ENCODE results near the gene GP1BA.

Gene GP1BA

DNA sequence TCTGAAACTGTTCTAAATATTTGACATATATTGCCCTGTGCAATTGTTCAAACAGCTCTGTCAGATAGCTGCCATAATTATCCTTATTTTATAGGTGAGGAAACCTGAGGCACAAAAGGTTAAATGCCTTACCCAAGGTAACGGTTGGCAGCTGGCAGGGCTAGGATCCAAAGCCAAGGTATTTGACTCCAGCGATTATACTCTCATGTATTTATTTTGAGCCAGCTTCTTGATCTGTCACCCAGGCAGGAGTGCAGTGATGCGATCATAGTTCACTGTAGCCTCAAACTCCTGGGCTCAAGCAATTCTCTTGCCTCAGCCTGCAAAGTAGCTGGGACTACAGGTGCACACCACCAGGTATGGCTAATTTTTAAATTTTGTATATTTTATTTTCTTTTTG lies 26.0 kb downstream of the GP1BA start:
- CTCF ChIA-PET, result interaction anchor here (0.8 kb wide), 1 partner anchor 49 kb away, joined by 3 read pairs; no protein-coding TSS in a partner anchor
- POLR2A ChIA-PET, result interaction anchor here (1.4 to 9.2 kb wide), 3 partner anchors 8 to 18 kb away, joined by 3 to 110 read pairs (median 12); partner anchors contain the start of genes PFN1, RNF167, SLC25A11 and SPAG7
- TF ChIP-seq FOXM1 (IDR thresholded peaks at IDR 0.05; ENCODE audit: borderline replicate concordance), result no peak
- no peak for DNase-seq (ENCODE audit: extremely low spot score)

DNA sequence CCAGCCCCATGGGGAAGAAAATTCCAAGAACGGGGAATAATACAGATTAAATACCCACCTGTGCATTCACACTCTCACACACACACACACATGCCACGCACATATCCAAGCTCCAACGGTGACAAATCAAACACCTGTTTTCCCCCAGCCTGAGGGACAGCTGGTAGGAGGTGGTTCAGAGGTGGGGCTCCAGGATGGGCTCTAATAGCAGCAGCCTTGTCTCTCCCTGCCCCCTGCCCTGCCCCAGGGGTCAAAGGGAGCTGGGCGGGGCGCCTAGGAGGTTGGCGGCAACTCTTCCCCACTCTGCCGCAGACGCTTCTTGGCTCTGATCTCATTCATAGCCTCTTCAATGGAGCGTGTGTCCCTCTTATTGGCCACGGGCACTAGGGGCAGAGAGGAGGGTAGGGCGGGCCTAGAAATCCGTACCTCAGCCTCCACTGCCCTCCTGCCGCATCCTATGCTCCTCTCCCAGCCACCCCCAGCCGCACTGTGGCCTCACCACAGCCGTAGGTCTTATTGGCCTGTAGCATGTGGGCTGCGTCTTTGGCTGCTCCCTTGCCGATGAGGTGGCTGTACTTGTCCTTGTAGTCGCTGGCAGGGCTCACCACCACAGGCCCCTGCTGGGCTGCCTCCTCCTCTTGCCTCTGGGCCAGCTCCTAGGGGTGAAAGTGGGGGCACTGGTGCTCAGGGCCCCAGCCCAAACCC lies 27.3 kb downstream of the GP1BA start:
- ChIA-PET CTCF (no interaction called here), POLR2A (interaction anchor here (0.7 kb wide), 1 partner anchor 19 kb away, joined by 3 read pairs; the partner anchor contains the start of genes RNF167 and SLC25A11)
- TF ChIP-seq SP1 (IDR thresholded peaks at IDR 0.05) (no peak), LEF1 (IDR thresholded peaks at IDR 0.05; ENCODE audit: borderline replicate concordance) (no peak), FOXK2 (IDR thresholded peaks at IDR 0.05) (no peak), ELF4 (IDR thresholded peaks at IDR 0.05) (no peak), FOXA1 (IDR thresholded peaks at IDR 0.05) (no peak), BHLHE40 (IDR thresholded peaks at IDR 0.05; ENCODE audit: borderline replicate concordance) (no peak), L3MBTL2 (conservative IDR thresholded peaks at IDR 0.05) (no peak), NFRKB (IDR thresholded peaks at IDR 0.05) (no peak), ARNT (IDR thresholded peaks at IDR 0.05) (no peak), ZNF384 (IDR thresholded peaks at IDR 0.05) (no peak), PKNOX1 (IDR thresholded peaks at IDR 0.05) (no peak), SUZ12 (IDR thresholded peaks at IDR 0.05) (no peak), FOXM1 (IDR thresholded peaks at IDR 0.05; ENCODE audit: borderline replicate concordance) (no peak), HDGF (IDR thresholded peaks at IDR 0.05; ENCODE audit: borderline replicate concordance) (no peak), CTBP1 (IDR thresholded peaks at IDR 0.05; ENCODE audit: borderline replicate concordance) (no peak), TARDBP (IDR thresholded peaks at IDR 0.05) (no peak)
- DNase-seq (ENCODE audit: extremely low spot score), result no peak

DNA sequence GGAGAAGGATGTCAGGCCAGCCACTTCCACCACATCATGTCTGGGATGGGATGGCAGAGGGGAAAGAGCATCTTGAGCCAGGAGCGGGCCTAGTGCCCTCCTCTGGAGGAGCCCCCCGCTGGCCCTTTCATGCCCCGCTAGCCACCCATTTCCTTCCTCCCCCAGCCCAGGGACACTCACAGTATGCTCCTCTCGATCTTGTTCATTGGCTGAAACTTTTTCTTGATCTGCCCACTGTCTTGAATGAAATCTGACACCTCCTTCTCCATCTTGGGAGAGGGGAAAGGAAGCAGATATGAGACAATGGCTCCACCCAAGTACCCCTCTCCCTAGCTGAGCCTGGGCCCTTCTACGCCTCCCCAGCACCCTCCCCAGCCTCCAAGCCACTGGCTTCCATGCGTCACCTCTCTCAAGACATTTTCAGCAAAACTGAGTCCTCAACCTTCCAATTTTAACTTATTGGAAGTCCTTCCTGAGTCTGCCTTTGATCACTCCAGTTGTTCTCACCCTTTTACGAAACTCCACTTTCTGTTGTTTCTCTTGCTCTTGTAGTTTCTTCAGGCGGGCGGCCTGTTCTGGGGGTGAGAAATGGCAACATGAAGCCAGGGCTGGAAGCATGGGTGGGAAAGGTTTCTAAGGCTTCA lies 28.3 kb downstream of the GP1BA start:
- DNase-seq (ENCODE audit: extremely low spot score), result no peak
- ChIA-PET CTCF (no interaction called here), POLR2A (no interaction called here)
- TF ChIP-seq FOXM1 (IDR thresholded peaks at IDR 0.05; ENCODE audit: borderline replicate concordance), result no peak
- TF ChIP-seq CTBP1 (IDR thresholded peaks at IDR 0.05; ENCODE audit: borderline replicate concordance), result no peak
- TF ChIP-seq LEF1 (IDR thresholded peaks at IDR 0.05; ENCODE audit: borderline replicate concordance), result no peak
- TF ChIP-seq L3MBTL2 (conservative IDR thresholded peaks at IDR 0.05), result no peak
- no peak for TF ChIP-seq BHLHE40 (IDR thresholded peaks at IDR 0.05; ENCODE audit: borderline replicate concordance)
- TF ChIP-seq SUZ12 (IDR thresholded peaks at IDR 0.05), result no peak
- no peak for TF ChIP-seq PKNOX1 (IDR thresholded peaks at IDR 0.05)

GRCh38 chr17:4965311-4965986 lies 33.4 kb downstream of the GP1BA start:
- TF ChIP-seq HDGF (IDR thresholded peaks at IDR 0.05; ENCODE audit: borderline replicate concordance), result no peak
- no peak for TF ChIP-seq SP1 (IDR thresholded peaks at IDR 0.05)
- TF ChIP-seq FOXA1 (IDR thresholded peaks at IDR 0.05), result no peak
- TF ChIP-seq L3MBTL2 (conservative IDR thresholded peaks at IDR 0.05), result no peak
- no peak for TF ChIP-seq PKNOX1 (IDR thresholded peaks at IDR 0.05)
- no peak for TF ChIP-seq CTBP1 (IDR thresholded peaks at IDR 0.05; ENCODE audit: borderline replicate concordance)
- TF ChIP-seq TARDBP (IDR thresholded peaks at IDR 0.05), result no peak
- no peak for TF ChIP-seq FOXK2 (IDR thresholded peaks at IDR 0.05)
- TF ChIP-seq NFRKB (IDR thresholded peaks at IDR 0.05), result no peak
- no peak for TF ChIP-seq ZNF384 (IDR thresholded peaks at IDR 0.05)
- no peak for TF ChIP-seq LEF1 (IDR thresholded peaks at IDR 0.05; ENCODE audit: borderline replicate concordance)
- TF ChIP-seq ARNT (IDR thresholded peaks at IDR 0.05), result no peak
- TF ChIP-seq BHLHE40 (IDR thresholded peaks at IDR 0.05; ENCODE audit: borderline replicate concordance), result no peak
- TF ChIP-seq FOXM1 (IDR thresholded peaks at IDR 0.05; ENCODE audit: borderline replicate concordance), result no peak
- TF ChIP-seq SUZ12 (IDR thresholded peaks at IDR 0.05), result no peak
- TF ChIP-seq ELF4 (IDR thresholded peaks at IDR 0.05), result no peak
- DNase-seq (ENCODE audit: extremely low spot score), result no peak
- ChIA-PET CTCF (interaction anchor here (1.7 to 2.5 kb wide), 2 partner anchors 22 to 56 kb away, joined by 7 to 8 read pairs; partner anchors contain the start of gene CAMTA2), POLR2A (interaction anchor here (0.8 to 4.3 kb wide), 6 partner anchors 11 to 56 kb away, joined by 3 to 110 read pairs (median 52); partner anchors contain the start of genes CAMTA2, ENO3, PFN1 and RNF167)

DNA sequence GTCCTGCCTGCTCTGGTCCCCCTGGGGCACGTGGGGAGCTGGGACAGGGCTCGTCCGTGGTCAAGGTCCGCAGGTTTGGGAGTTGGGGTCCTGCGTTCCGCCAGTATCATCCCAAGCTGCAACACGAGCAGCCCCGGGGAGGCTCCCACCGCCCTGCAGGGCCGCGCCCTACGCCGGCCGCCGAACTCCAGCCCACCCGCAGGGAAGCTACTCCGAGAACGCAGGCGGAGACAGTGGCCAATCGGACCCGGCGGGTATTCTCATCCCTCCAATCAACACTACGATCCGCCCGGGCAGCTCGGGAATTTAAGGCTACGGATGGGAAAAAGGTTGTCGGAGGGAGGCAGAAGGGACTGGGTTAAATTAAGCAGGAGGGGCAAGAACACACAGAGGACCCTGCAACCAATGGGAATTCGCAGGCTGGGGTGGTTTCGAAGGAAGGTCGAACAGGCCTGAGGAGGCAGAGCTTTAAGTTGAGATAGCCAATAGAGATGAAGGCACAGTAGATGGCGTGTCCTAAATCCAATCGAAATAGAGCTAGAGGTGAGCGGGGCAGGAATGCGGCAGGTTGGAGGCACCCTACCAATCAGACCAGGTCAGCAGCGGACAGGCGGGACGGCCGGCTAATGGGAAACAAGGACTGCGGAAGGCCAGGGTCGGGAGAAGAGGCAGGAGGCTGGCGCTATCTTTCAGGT lies 34.9 kb downstream of the GP1BA start:
- ChIA-PET POLR2A (interaction anchor here (0.6 to 4.3 kb wide), 23 partner anchors 9 to 223 kb away, joined by 3 to 110 read pairs (median 4); partner anchors contain the start of genes CAMTA2, ENO3, INCA1 and KIF1C), CTCF (interaction anchor here (1.1 to 2.5 kb wide), 4 partner anchors 10 to 58 kb away, joined by 3 to 8 read pairs (median 6); partner anchors contain the start of gene CAMTA2)
- TF ChIP-seq TARDBP (IDR thresholded peaks at IDR 0.05) (no peak), FOXM1 (IDR thresholded peaks at IDR 0.05; ENCODE audit: borderline replicate concordance) (no peak), L3MBTL2 (conservative IDR thresholded peaks at IDR 0.05) (peak; percentile 92), BHLHE40 (IDR thresholded peaks at IDR 0.05; ENCODE audit: borderline replicate concordance) (no peak), FOXA1 (IDR thresholded peaks at IDR 0.05) (no peak), LEF1 (IDR thresholded peaks at IDR 0.05; ENCODE audit: borderline replicate concordance) (no peak), SP1 (IDR thresholded peaks at IDR 0.05) (no peak), SUZ12 (IDR thresholded peaks at IDR 0.05) (no peak), ZNF384 (IDR thresholded peaks at IDR 0.05) (no peak), FOXK2 (IDR thresholded peaks at IDR 0.05) (no peak), NFRKB (IDR thresholded peaks at IDR 0.05) (no peak), HDGF (IDR thresholded peaks at IDR 0.05; ENCODE audit: borderline replicate concordance) (no peak), PKNOX1 (IDR thresholded peaks at IDR 0.05) (peak; percentile 100), CTBP1 (IDR thresholded peaks at IDR 0.05; ENCODE audit: borderline replicate concordance) (no peak)
- peak; percentile 95 for DNase-seq (ENCODE audit: extremely low spot score)
